ELF-1 (cell line): ENCODE data around the gene RBM15.

Source experiments
- DNase-seq: peaks from one replicate; pipeline ENCODE4 v3.0.0-alpha.2; 2016; ENCODE audit warnings: low read depth, low spot score

Gene RBM15

DNA sequence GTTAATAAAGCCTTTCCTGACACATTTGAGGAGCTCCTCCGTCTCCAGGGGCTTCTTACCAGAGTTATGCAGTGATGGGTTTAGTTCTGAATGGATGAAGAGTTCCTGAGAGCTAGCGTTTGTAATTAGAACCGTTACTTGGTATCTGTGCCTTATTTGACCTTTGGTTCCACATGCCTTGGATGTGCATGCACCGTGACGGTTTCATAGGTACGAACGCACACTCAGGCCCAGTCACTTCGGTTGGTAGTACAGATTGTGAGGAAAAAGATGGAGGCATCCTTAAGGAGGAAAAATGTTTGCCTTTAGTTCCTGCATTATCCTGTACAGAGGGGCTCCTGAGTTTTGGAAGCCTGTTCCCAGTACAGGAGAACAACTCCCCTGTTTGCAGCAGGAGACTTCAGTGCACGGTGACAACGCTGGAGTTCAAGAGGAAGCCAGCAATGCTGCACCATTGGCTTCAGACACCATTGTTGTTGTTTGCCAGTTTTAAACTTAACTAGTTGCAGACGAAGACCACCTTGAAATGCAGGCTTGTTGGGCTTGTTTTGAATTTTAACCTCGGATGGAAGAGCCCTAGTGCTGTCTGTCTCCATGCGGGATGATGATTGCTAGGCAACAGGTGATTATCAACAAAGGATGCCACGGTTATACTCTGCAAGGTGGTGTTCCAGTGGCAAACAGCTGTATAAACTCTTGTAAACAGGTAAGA, 8.2 kb downstream of the RBM15 start:
- DNase-seq, result peak; percentile 12

- DNase-seq, result no peak
Measured at GRCh38 chr1:110348050-110348449, 8.9 kb downstream of the RBM15 start.

- no peak for DNase-seq
Measured at GRCh38 chr1:110348771-110349170, 9.6 kb downstream of the RBM15 start.

- DNase-seq, result no peak
Measured at GRCh38 chr1:110350360-110350759, 11.2 kb downstream of the RBM15 start.

- no peak for DNase-seq
Measured at GRCh38 chr1:110355321-110355720, 16.1 kb downstream of the RBM15 start.

GRCh38 chr1:110356379-110356778, 17.2 kb downstream of the RBM15 start:
- DNase-seq, result no peak

GRCh38 chr1:110360431-110360830, 21.3 kb downstream of the RBM15 start:
- no peak for DNase-seq

GRCh38 chr1:110361856-110362255, 22.7 kb downstream of the RBM15 start:
- no peak for DNase-seq

GRCh38 chr1:110364221-110364620, 25.0 kb downstream of the RBM15 start:
- DNase-seq, result no peak

DNA sequence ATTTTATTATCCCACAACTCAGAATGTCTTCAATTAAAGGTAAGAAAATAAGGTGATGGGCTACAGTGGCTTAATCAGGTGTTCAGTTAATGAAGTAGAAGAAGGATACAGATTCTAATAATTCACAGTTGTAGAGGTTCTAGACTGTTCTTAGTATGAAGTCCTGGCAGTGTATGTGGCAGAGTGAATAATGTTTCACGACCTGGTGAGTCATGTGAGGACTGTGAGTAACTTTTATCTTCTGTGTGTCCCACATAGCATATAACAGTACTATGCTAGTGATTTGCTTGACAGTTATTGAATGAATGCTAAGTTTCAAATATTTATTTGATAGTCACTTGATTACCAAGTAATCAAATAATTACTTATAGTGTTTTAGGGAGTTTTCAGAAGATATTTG, 31.6 kb downstream of the RBM15 start:
- DNase-seq, result no peak

DNA sequence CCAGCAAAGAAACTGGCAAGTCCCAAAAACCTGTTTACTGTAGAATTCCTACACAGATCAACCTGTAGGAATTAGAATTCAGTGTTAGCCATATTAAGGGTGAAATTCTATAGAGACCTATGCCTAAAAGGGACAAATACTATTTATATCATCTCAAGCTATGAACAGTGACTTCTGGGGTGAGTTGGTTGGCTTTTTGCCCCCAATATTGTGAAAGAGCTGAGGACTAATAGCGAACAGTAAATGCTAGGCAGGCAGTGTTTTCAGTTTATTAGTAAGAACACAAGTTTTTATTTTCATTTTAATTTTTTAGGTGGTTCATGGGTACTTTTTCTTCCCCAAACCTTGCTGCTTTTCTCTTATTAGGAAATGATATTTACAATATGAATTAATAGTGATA, 36.3 kb downstream of the RBM15 start:
- DNase-seq, result no peak

DNA sequence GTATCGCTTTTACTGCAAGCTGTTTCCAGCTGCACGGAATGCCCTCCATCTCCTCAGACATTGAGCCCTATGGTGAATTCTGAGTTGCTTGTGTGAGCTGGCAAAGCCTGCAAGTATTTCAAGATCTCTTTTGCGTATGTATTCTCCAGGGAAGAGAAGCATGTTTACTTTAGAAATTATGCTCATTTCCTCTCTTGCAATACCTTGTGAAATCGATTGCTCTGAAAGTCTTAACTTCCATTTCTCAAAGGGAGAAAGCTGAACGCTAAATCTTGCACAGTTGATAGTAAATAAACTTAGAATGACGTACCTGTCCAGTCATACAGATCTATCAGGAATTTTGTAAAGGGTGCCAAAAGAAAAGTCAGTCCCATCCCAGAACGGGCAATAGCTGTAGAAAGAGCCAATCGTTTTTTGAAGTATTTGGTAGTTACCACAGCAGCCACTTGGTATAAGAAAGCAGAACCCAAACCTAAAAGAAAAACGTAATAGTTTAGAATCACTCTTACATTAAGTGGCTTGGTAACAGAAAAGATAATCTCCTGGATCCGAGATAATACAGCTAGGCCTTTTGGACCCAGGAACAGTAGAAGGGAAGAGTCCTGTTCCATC, 41.6 kb downstream of the RBM15 start:
- DNase-seq, result no peak

GRCh38 chr1:110383251-110383990, 44.2 kb downstream of the RBM15 start:
- no peak for DNase-seq

DNA sequence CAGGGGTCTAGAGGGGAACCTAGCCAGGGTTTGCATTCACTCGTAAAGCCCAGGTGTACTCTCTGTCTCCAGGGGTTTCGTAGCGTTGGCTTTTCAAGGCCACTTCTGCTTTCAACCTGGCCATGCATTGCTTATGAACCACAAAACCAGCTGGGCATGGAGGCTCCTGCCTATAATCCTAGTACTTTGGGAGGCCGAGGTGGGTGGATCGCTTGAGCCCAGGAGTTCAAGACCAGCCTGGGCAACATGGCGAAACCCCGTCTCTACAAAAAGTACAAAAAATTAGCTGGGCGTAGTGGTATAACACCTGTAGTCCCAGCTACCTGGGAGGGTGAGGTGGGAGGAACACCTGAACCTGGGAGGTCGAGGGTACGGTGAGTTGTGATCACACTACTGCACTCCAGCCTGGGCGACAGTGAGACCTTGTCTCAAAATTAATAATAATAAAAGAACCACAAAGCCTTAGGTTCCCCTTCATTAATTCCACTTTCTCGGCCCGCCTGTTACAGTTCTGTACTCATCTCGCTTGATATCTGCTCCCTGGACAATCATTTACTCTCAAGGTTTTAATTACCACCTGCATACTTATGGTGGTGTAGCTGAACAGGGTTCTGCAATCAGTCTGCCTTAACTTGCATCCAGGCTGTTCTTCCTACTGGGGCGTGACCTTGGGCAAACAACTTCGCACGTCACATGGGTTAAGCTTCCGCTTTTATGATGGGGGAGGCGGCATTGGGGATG, 45.6 kb downstream of the RBM15 start:
- no peak for DNase-seq

GRCh38 chr1:110385369-110385768, 46.2 kb downstream of the RBM15 start:
- DNase-seq, result no peak

DNA sequence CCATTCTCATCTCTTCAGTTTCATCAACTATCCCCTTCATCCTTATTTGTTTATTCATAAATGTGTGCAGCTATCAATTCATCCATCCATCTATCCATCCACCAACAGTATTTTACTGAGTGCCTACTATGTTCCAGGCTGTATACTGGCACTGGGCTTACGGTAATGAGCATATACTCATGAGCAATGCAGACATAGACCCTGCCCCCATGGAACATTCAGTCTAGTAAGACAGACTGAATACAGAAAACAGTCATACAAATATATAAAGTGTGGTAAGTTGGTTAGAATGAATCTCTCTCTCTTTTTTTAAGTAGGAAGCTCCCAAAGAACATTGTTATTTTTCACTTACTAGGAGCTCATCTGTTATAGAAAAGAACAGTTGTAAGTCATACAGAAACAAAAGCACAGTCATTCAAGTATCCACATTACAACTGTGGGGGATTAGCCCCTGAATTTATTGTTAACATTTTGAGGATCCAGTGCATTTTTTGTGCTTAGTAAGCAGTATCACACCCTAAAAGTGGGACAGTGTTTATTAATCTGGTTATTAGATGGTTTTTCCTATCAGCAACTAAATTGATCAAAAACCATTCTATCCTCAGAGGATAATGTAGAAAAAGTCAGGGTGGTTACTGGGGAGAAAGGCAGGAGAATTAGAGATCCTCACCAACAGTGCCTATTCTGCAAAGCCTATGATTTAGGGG, 48.0 kb downstream of the RBM15 start:
- no peak for DNase-seq

GRCh38 chr1:110390096-110390495, 50.9 kb downstream of the RBM15 start:
- DNase-seq, result no peak

DNA sequence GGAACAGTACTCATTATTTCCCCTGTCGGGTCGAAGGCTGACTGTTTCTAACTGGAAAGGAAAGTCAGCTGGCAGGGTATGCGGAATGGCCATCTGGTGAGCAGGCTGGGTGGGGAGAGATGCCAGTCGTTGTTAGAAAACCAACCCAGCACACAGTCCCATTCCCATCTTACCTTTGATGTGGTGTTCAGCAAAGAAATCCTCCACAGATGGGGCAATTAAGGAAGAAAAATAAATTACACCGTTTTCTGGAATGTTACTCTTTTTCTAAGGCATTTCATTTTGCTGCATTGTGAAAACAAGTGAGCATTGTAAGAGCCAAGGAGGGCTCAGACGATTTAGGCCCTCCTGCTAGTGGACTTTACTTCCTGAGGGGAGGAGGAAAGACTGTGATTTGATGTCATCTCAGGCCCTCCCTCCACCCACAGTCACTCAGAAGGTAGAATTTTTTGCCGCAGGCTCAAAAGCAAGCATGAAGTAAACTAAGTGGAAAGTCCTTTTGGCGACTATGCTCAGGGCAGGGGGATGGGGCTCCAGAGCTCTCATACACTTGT, 51.6 kb downstream of the RBM15 start, which contains the start of gene SLC16A4:
Gene SLC16A4 (minus strand): TSS at position 335 of the 554 bp plus-strand sequence. CDS start 1,703 bp downstream, outside the sequence.
- peak; percentile 75 for DNase-seq

DNA sequence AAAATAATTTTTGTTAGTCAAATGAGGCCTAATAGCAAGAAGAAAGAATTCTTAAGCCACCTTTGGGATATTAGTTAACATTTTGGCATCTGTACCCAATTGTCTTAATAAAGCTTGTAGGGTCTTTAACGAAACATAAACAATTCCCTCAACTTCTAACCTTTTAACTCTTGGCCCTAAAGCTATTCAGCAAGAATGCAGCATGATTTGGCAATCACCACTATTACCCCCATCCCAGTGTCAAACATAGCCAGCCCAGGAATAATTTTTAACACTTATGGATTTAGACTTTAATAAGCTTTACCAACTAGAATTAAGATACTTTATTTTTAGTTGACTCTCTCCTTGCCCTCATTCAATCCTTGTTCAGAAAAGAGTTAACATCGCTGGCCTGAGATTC, 54.1 kb downstream of the RBM15 start:
- DNase-seq, result no peak

DNA sequence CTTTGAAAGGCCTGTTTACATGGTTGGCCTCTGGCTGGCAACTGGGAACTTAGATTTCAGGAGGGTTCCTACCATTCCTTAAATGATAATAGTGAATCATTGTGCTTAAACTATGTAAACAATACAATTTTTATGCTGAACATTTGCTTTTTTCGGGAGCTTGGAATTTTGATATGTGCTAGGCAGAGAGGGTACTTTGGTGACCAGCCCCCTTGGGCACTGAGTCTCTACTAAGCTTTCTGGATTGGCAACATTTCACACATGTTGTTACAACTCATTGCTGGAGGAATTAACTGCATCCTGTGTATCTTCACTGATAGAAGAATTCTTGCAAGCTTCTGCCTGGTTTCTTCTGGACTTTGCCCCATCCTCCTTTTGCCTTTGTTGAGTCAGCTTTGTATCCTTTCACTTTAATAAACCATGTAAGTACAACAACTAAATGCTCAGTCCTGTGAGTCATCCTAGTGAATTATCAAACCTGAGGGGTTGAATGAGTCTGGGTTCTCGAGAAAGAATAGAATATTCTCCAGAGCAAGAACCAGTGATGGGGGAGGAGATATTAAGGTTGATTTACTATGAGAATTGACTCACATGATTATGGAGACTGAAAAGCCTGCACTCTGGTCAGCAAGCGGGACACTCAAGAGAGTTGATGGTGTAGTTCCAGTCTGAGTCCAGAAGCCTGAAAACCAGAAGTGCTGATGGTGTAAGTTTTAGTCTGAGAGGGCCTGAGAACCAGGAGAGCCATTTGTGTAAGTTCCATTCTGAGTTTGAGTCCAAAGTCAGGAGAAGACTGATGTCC, 54.7 kb downstream of the RBM15 start:
- no peak for DNase-seq
